Ishikawa (cell line): ENCODE data around the gene RANBP17.

Experiments used
- CEBPB ChIP-seq: IDR thresholded peaks from 2 replicates; pipeline ENCODE4 v1.6.1; 2012
- CREB1 ChIP-seq: IDR thresholded peaks from 2 replicates; pipeline ENCODE4 v1.6.1; 2012; ENCODE audit warnings: low read depth
- EGR1 ChIP-seq: IDR thresholded peaks from 2 replicates; pipeline ENCODE4 v1.6.1; 2012
- EP300 ChIP-seq: IDR thresholded peaks from 2 replicates; pipeline ENCODE4 v1.6.1; 2012; ENCODE audit warnings: borderline replicate concordance
- FOXM1 ChIP-seq: IDR thresholded peaks from 2 replicates; pipeline ENCODE4 v1.6.1; 2012; ENCODE audit warnings: low read depth, borderline replicate concordance
- MAX ChIP-seq: IDR thresholded peaks from 2 replicates; pipeline ENCODE4 v1.6.1; 2012
- NFIC ChIP-seq: IDR thresholded peaks from 2 replicates; pipeline ENCODE4 v1.6.1; 2012
- RAD21 ChIP-seq: IDR thresholded peaks from 2 replicates; pipeline ENCODE4 v1.6.1; 2012; ENCODE audit warnings: low read depth
- REST ChIP-seq: IDR thresholded peaks from 2 replicates; pipeline ENCODE4 v1.6.1; 2012; ENCODE audit warnings: low read depth, mild to moderate bottlenecking
- TAF1 ChIP-seq: IDR thresholded peaks from 2 replicates; pipeline ENCODE4 v1.6.1; 2012; ENCODE audit warnings: low read depth, mild to moderate bottlenecking
- TCF12 ChIP-seq: IDR thresholded peaks from 2 replicates; pipeline ENCODE4 v1.6.1; 2012; ENCODE audit warnings: low read depth
- TEAD4 ChIP-seq: IDR thresholded peaks from 2 replicates; pipeline ENCODE4 v1.6.1; 2012
- USF1 ChIP-seq: IDR thresholded peaks from 2 replicates; pipeline ENCODE4 v1.6.1; 2012
- YY1 ChIP-seq: IDR thresholded peaks from 2 replicates; pipeline ENCODE4 v1.6.1; 2012; ENCODE audit warnings: low read depth

GRCh38 chr5:171313481-171314206 lies 451.8 kb downstream of the RANBP17 start:
- TF ChIP-seq YY1: no peak
- TF ChIP-seq FOXM1: no peak
- TF ChIP-seq MAX: no peak
- no peak for TF ChIP-seq USF1
- TF ChIP-seq TAF1: no peak
- TF ChIP-seq EP300: no peak
- no peak for TF ChIP-seq EGR1
- TF ChIP-seq RAD21: no peak
- no peak for TF ChIP-seq REST
- no peak for TF ChIP-seq CEBPB
- no peak for TF ChIP-seq TCF12
- no peak for TF ChIP-seq NFIC
- TF ChIP-seq TEAD4: no peak
- TF ChIP-seq CREB1: no peak
